Measurements from ENCODE around the gene TRIM54.

DNA sequence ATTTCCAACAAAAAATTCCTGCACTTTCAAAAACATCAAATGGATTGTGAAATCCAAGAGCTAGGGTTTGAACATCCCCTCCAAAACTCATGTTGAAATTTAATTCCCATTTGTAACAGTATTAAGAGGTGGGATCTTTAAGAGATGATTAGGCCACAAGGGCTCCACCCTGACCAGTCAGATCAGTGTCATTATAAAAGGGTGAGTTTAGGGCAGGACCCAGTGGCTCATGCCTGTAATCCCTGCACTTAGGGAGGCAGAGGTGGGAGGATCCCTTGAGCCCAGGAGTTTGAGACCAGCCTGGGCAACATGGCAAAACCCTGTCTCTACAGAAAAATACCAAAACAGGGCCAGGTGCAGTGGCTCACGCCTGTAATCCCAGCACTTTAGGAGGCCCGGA lies 65.4 kb downstream of the TRIM54 start:
- no peak for TF ChIP-seq POLR2A (IDR thresholded peaks at IDR 0.05)
- TF ChIP-seq, protein P1, sequence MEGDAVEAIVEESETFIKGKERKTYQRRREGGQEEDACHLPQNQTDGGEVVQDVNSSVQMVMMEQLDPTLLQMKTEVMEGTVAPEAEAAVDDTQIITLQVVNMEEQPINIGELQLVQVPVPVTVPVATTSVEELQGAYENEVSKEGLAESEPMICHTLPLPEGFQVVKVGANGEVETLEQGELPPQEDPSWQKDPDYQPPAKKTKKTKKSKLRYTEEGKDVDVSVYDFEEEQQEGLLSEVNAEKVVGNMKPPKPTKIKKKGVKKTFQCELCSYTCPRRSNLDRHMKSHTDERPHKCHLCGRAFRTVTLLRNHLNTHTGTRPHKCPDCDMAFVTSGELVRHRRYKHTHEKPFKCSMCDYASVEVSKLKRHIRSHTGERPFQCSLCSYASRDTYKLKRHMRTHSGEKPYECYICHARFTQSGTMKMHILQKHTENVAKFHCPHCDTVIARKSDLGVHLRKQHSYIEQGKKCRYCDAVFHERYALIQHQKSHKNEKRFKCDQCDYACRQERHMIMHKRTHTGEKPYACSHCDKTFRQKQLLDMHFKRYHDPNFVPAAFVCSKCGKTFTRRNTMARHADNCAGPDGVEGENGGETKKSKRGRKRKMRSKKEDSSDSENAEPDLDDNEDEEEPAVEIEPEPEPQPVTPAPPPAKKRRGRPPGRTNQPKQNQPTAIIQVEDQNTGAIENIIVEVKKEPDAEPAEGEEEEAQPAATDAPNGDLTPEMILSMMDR (IDR thresholded peaks at IDR 0.05), result no peak

Measured in thyroid gland (tissue), 4 donors.